H1 (cell line): ENCODE data around the gene OR8D2. TPM values are rescaled to one million over a fixed set of nuclear protein-coding genes. Genes with fewer than 3 reads are reported as not detected.

Experiments used
- CBX8 ChIP-seq: fragments of 300-800, 300-1000 bp; sonication (generic); IDR thresholded peaks from 2 replicates; pipeline ENCODE4 v1.7.1; 2016; ENCODE audit warnings: low read depth, low read length, borderline replicate concordance
- CTCF ChIP-seq, 3 experiments: IDR thresholded peaks; 1 replicate in 2 of 3; 2 replicates in 1 of 3; pipeline versions ENCODE4 v1.5.1 to v1.6.1; 2011; ENCODE audit warnings: low read length in 3 of 3, mild to moderate bottlenecking in 3 of 3, inconsistent platforms in 2 of 3, low read depth in 1 of 3, moderate library complexity in 1 of 3; ENCODE audit not compliant: insufficient read depth in 1 of 3; ENCODE audit errors: control extremely low read depth in 1 of 3
- MAX ChIP-seq: IDR thresholded peaks from 2 replicates; pipeline ENCODE4 v1.6.1; 2012; ENCODE audit warnings: inconsistent platforms
- RNF2 ChIP-seq: fragments of 200-900, 300-1000 bp; sonication (generic); IDR thresholded peaks from 2 replicates; pipeline ENCODE4 v1.7.1; 2016; ENCODE audit warnings: borderline replicate concordance, low read depth, mild to moderate bottlenecking, antibody characterized with exemption, low read length; ENCODE audit not compliant: poor library complexity, severe bottlenecking; ENCODE audit errors: missing control alignments
- RXRA ChIP-seq: IDR thresholded peaks from 2 replicates; pipeline ENCODE4 v1.6.1; 2011; ENCODE audit warnings: low read depth, mild to moderate bottlenecking, low read length, moderate library complexity; ENCODE audit not compliant: insufficient read depth
- SAP30 ChIP-seq: fragments of 300-600 bp; sonication (generic); IDR thresholded peaks from 2 replicates; pipeline ENCODE4 v1.7.1; 2012; ENCODE audit warnings: low read length, moderate library complexity, mild to moderate bottlenecking, inconsistent platforms; ENCODE audit not compliant: insufficient read depth, insufficient replicate concordance
- SIN3A ChIP-seq, 2 experiments: IDR thresholded peaks in 1 of 2; conservative IDR thresholded peaks in 1 of 2; 2 replicates each; pipeline ENCODE4 v1.6.1; 2011 to 2012; ENCODE audit warnings: low read length in 2 of 2, improper control_type of control experiment in 1 of 2, low read depth in 1 of 2, mild to moderate bottlenecking in 1 of 2
- SIX5 ChIP-seq: IDR thresholded peaks from 2 replicates; pipeline ENCODE4 v1.6.1; 2011; ENCODE audit warnings: mild to moderate bottlenecking, low read depth, low read length
- SP2 ChIP-seq: IDR thresholded peaks from 2 replicates; pipeline ENCODE4 v1.6.1; 2012; ENCODE audit warnings: mild to moderate bottlenecking, low read length, inconsistent platforms
- polyA plus RNA-seq, 7 experiments: library from polyadenylated mRNA; depleted of rRNA in 3 of 7; stranded (reverse) in 5 of 7; unstranded in 2 of 7; fragments of >200 nt in 5 of 7; fragments of 200-250 nt in 2 of 7; gene quantifications; 1 replicate in 5 of 7; 2 replicates in 1 of 7; 4 replicates in 1 of 7; pipeline versions ENCODE4 v1.2.1 to v1.2.3, GENCODE V29; 2011 to 2013; ENCODE audit warnings: missing spikeins in 2 of 7, mixed read lengths in 2 of 7
- total RNA-seq: library from RNA; stranded (reverse); fragmentation: NEBNext Ultra II Directional; extraction: Animal tissue kit (Norgen Biotek cat#: 25700); gene quantifications from 2 replicates; pipeline ENCODE4 v1.2.1, GENCODE V29; 2021

The OR8D2 gene
- total and polyA plus RNA-seq, 2 of the 8 experiments (the other 6 are each of a cell fraction or from before 2014, with no cell fraction given), result not detected

GRCh38 chr11:124339396-124340141, 19.6 kb upstream of the OR8D2 start (continued):
- TF ChIP-seq CTCF (IDR thresholded peaks at IDR 0.05; ENCODE audit: control extremely low read depth in 1 of 3, insufficient read depth in 1 of 3, low read depth in 1 of 3, low read length in 3 of 3) (no peak), SIX5 (no peak), SIN3A (conservative IDR thresholded peaks at IDR 0.05 in 1 of 2, IDR thresholded peaks at IDR 0.05 in 1 of 2; ENCODE audit: low read depth in 1 of 2, low read length in 2 of 2) (no peak), RXRA (no peak), SP2 (no peak), SAP30 (no peak), CBX8 (no peak), MAX (no peak), RNF2 (no peak)
